CD8-positive, alpha-beta memory T cell (primary cell): ENCODE results near the gene ERH. TPM values are rescaled to one million over a fixed set of nuclear protein-coding genes. Genes with fewer than 3 reads are reported as not detected.
A peak's percentile ranks its signal among the peaks of the same experiment; 100 is the strongest.

Source experiments
- CTCF ChIA-PET: fragments of 350-600 bp; sonication (Branson Sonifier 250); formaldehyde crosslinking; loops from one replicate; lab custom pipeline; 2021; ENCODE audit warnings: antibody characterized with exemption; lab: Charles Lee
- POLR2A ChIA-PET: fragments of 350-600 bp; sonication (Branson Sonifier 250); formaldehyde crosslinking; loops from one replicate; lab custom pipeline; 2021; ENCODE audit warnings: antibody characterized with exemption; lab: Charles Lee
- DNase-seq, 5 donors: peaks; one replicate each; pipeline versions ENCODE4 v3.0.0 to v3.0.0-alpha.2; 2020 to 2022; ENCODE audit warnings: mixed read lengths in 1 of 5
- H3K27ac ChIP-seq: one replicate; pipeline ENCODE4 v1.7.0; 2013; ENCODE audit warnings: low read depth, mild to moderate bottlenecking, low read length, moderate library complexity
- H3K27me3 ChIP-seq: 2 replicates; pipeline ENCODE4 v1.7.0; 2013; ENCODE audit warnings: low read length, mild to moderate bottlenecking; ENCODE audit not compliant: insufficient read depth, poor library complexity, severe bottlenecking
- H3K36me3 ChIP-seq: 2 replicates; pipeline ENCODE4 v1.7.0; 2013; ENCODE audit warnings: mild to moderate bottlenecking, low read length, moderate library complexity; ENCODE audit not compliant: insufficient read depth
- H3K4me1 ChIP-seq: 2 replicates; pipeline ENCODE4 v1.7.0; 2013; ENCODE audit warnings: mild to moderate bottlenecking, low read length, moderate library complexity; ENCODE audit not compliant: insufficient read depth
- H3K4me3 ChIP-seq: 2 replicates; pipeline ENCODE4 v1.7.0; 2013; ENCODE audit warnings: mild to moderate bottlenecking, low read length
- H3K9me3 ChIP-seq: 2 replicates; pipeline ENCODE4 v1.7.0; 2013; ENCODE audit warnings: mild to moderate bottlenecking, low read length
- H3K27ac Mint-ChIP-seq, 8 donors: one replicate each; pipeline ENCODE4 v1.8.0; 2020 to 2021; ENCODE audit warnings: mixed read lengths in 8 of 8, mild to moderate bottlenecking in 6 of 8, inconsistent platforms in 3 of 8, moderate library complexity in 3 of 8
- H3K27me3 Mint-ChIP-seq, 2 donors: one replicate each; pipeline ENCODE4 v1.8.0; 2020 to 2021; ENCODE audit warnings: mixed read lengths in 2 of 2, mild to moderate bottlenecking in 1 of 2, moderate library complexity in 1 of 2
- H3K36me3 Mint-ChIP-seq, 3 donors: one replicate each; pipeline ENCODE4 v1.8.0; 2020 to 2021; ENCODE audit warnings: mixed read lengths in 3 of 3, inconsistent platforms in 1 of 3, mild to moderate bottlenecking in 1 of 3
- H3K4me1 Mint-ChIP-seq, 3 donors: one replicate each; pipeline ENCODE4 v1.8.0; 2020 to 2021; ENCODE audit warnings: mixed read lengths in 3 of 3, inconsistent platforms in 1 of 3, mild to moderate bottlenecking in 1 of 3
- H3K4me3 Mint-ChIP-seq, 7 donors: one replicate each; pipeline ENCODE4 v1.8.0; 2020 to 2021; ENCODE audit warnings: mixed read lengths in 7 of 7, mild to moderate bottlenecking in 6 of 7, moderate library complexity in 4 of 7, inconsistent platforms in 2 of 7
- H3K9me3 Mint-ChIP-seq, 5 donors: one replicate each; pipeline ENCODE4 v1.8.0; 2020 to 2022; ENCODE audit warnings: mixed read lengths in 5 of 5, mild to moderate bottlenecking in 3 of 5, moderate library complexity in 2 of 5, inconsistent platforms in 1 of 5
- polyA plus RNA-seq: library from polyadenylated mRNA; unstranded; fragments of 300-500 nt; fragmentation: Illumina TruSeq; gene quantifications from one replicate; pipeline ENCODE4 v1.2.3, GENCODE V29; 2021
- total RNA-seq, 2 experiments: library from RNA; stranded (reverse); gene quantifications; one replicate each; pipeline ENCODE4 v1.2.3, GENCODE V29; 2021

ERH gene
- total and polyA plus RNA-seq, 3 experiments from 2014 or later: 61.2 to 410 (median 406) TPM

DNA sequence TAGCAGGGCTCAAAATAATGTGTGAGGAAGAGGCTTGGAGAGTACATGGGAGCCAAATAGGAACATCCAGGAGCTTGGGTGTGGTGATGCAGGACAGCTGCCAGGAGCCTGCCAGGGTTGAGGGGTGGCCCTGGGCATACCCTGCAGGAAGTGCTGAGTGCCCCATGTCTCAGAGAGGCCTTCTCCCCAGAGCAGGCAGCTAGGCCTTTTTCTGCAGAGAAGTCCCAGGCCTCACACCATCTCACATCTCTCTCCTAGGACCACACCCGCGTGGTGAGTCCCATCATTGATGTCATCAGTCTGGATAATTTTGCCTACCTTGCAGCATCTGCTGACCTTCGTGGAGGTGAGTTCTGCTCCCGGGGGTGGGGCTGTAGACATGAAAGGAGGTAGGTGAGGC lies 66.9 kb downstream of the ERH start:
- Histone ChIP-seq H3K27me3 (no peaks in the 10 kb centered on the region), H3K36me3 (no peaks in the 10 kb centered on the region), H3K9me3 (no peaks in the 10 kb centered on the region), H3K4me1 (no peaks in the 10 kb centered on the region), H3K4me3 (no peak overlapping the region), H3K27ac (no peak overlapping the region)
- Mint-ChIP-seq H3K27ac (no peak overlapping the region), H3K4me1 (peaks cover 0 to 13% (median 0%) of the 10 kb centered on the region in 3 donors), H3K4me3 (no peak overlapping the region), H3K9me3 (no peaks in the 10 kb centered on the region), H3K36me3 (no peaks in the 10 kb centered on the region), H3K27me3 (peaks cover 2% of the 10 kb centered on the region in 2 donors)
- POLR2A ChIA-PET: no interaction called here
- DNase-seq: peak in 1 of 5 donors; percentile 3
- CTCF ChIA-PET: no interaction called here

Other genes starting within 250 kb of the ERH start
- gene DCAF5, start 245.2 kb downstream of the ERH start, total RNA-seq: 10 to 100 TPM; 31.2 to 32.9 TPM
- gene DCAF5, start 245.2 kb downstream of the ERH start, polyA plus RNA-seq: 91.7 TPM
- 10 to 100 TPM; 11.6 to 12.5 TPM for gene EXD2, start 206.8 kb downstream of the ERH start, total RNA-seq
- gene EXD2, start 206.8 kb downstream of the ERH start, polyA plus RNA-seq: 9.3 TPM
- gene GALNT16, start 138.1 kb downstream of the ERH start, total RNA-seq: under 1 TPM in 1 of 2 experiments, not detected in 1; 0.11 TPM
- gene GALNT16, start 138.1 kb downstream of the ERH start, polyA plus RNA-seq: not detected
- 10 to 100 TPM; 51.3 to 53.6 TPM for gene SLC39A9, start 393 bp upstream of the ERH start, total RNA-seq
- gene SLC39A9, start 393 bp upstream of the ERH start, polyA plus RNA-seq: 18.9 TPM
- gene PLEKHD1, start 86.4 kb upstream of the ERH start, total RNA-seq: under 1 TPM in 1 of 2 experiments, not detected in 1; 0.11 TPM
- gene PLEKHD1, start 86.4 kb upstream of the ERH start, polyA plus RNA-seq: 0.06 TPM
- not detected for gene CCDC177, start 176.6 kb upstream of the ERH start, total RNA-seq
- not detected for gene CCDC177, start 176.6 kb upstream of the ERH start, polyA plus RNA-seq
- gene SUSD6, start 213.3 kb upstream of the ERH start, total RNA-seq: 10 to 100 TPM; 51.4 to 53.9 TPM
- 9.3 TPM for gene SUSD6, start 213.3 kb upstream of the ERH start, polyA plus RNA-seq